K562 (cell line): ENCODE data around the gene PAQR7. TPM values are rescaled to one million over a fixed set of nuclear protein-coding genes. Genes with fewer than 3 reads are reported as not detected.

ENCODE experiments used
- ATAC-seq: fragments of 200-7000 bp; cut with Tn5 transposase; 3 replicates; pipeline ENCODE4 v1.9.1; 2020; ENCODE audit warnings: moderate library complexity
- BruUV-seq: library from RNA; stranded (reverse); fragments of 400-500 nt; replicated peaks from 2 replicates; lab custom pipeline; 2021; lab: Mats Ljungman, UMichigan
- CTCF ChIA-PET: fragments of 300-600 bp; formaldehyde crosslinking; extraction: SDS; loops from one replicate; lab custom pipeline; 2021; ENCODE audit warnings: low intra/inter-chr PET ratio; lab: Yijun Ruan, JAX
- POLR2A ChIA-PET: fragments of 300-600, 350-650 bp; sonication (Branson Sonifier 250); formaldehyde crosslinking; extraction: SDS; loops from one replicate; lab custom pipeline; 2021; ENCODE audit warnings: antibody characterized with exemption, inconsistent platforms; lab: Yijun Ruan, JAX
- DNase-seq, 4 experiments: peaks; one replicate each; pipeline versions ENCODE4 v3.0.0 to v3.0.0-alpha.2; 2011 to 2018; ENCODE audit warnings: low spot score in 3 of 4, mixed read lengths in 3 of 4; ENCODE audit errors: extremely low read depth in 1 of 4
- FAIRE-seq: peaks from 2 replicates; lab custom pipeline; 2011; peaks lifted over from hg19 to GRCh38; lab: Jason Lieb, UNC
- H2AFZ ChIP-seq: 2 replicates; pipeline ENCODE4 v1.6.0; 2011; ENCODE audit warnings: low read depth, low read length, control low read depth, inconsistent platforms
- H3K27ac ChIP-seq: fragments of 200-600 bp; 3 replicates; pipeline ENCODE4 v1.8.0; 2011; ENCODE audit warnings: low read depth, mild to moderate bottlenecking, control low read depth, inconsistent platforms, low read length, moderate library complexity, mixed read lengths; ENCODE audit errors: extremely low read depth
- H3K27me3 ChIP-seq, 2 experiments: fragments of 300-600 bp in 1 of 2; 2 replicates in 1 of 2; 3 replicates in 1 of 2; pipeline versions ENCODE4 v1.6.0 to v1.8.0; 2011; ENCODE audit warnings: inconsistent platforms in 2 of 2, low read length in 2 of 2, mild to moderate bottlenecking in 1 of 2, mixed read lengths in 1 of 2, moderate library complexity in 1 of 2; ENCODE audit not compliant: control insufficient read depth in 2 of 2, insufficient read depth in 2 of 2
- H3K36me3 ChIP-seq: fragments of 300-600 bp; 3 replicates; pipeline ENCODE4 v1.8.0; 2011; ENCODE audit warnings: mild to moderate bottlenecking, low read length, inconsistent platforms; ENCODE audit not compliant: control insufficient read depth, insufficient read depth
- H3K4me1 ChIP-seq, 2 experiments: fragments of 200-600 bp in 1 of 2; replicated peaks in 1 of 2; 2 replicates in 1 of 2; 3 replicates in 1 of 2; pipeline versions ENCODE4 v1.5.1 to v1.8.0; 2011; ENCODE audit warnings: inconsistent platforms in 2 of 2, low read length in 2 of 2, mild to moderate bottlenecking in 1 of 2, mixed read lengths in 1 of 2, moderate library complexity in 1 of 2; ENCODE audit not compliant: control insufficient read depth in 2 of 2, insufficient read depth in 2 of 2
- H3K4me2 ChIP-seq: 2 replicates; pipeline ENCODE4 v1.6.1; 2011; ENCODE audit warnings: low read length, control low read depth, inconsistent platforms, mixed read lengths; ENCODE audit not compliant: insufficient read depth
- H3K4me3 ChIP-seq: fragments of 200-600 bp; sonication (generic), shearing (Covaris generic); 2 replicates; pipeline ENCODE4 v1.5.1; 2016; ENCODE audit warnings: control low read depth, inconsistent platforms
- H3K79me2 ChIP-seq: fragments of 200-600 bp; 3 replicates; pipeline ENCODE4 v1.8.0; 2011; ENCODE audit warnings: low read length, inconsistent platforms; ENCODE audit not compliant: control insufficient read depth, insufficient read depth
- H3K9ac ChIP-seq, 2 experiments: 2 replicates each; pipeline versions ENCODE4 v1.6.0 to v1.6.1; 2011; ENCODE audit warnings: low read depth in 2 of 2, low read length in 2 of 2, control low read depth in 1 of 2, inconsistent platforms in 1 of 2, mild to moderate bottlenecking in 1 of 2, mixed read lengths in 1 of 2; ENCODE audit not compliant: insufficient read depth in 1 of 2
- H3K9me1 ChIP-seq: one replicate; pipeline ENCODE4 v1.6.0; 2011; ENCODE audit warnings: inconsistent platforms, mild to moderate bottlenecking, low read length, moderate library complexity; ENCODE audit not compliant: control insufficient read depth, insufficient read depth
- H3K9me3 ChIP-seq: replicated peaks from 2 replicates; pipeline ENCODE4 v1.5.1; 2011; ENCODE audit warnings: low read depth, low read length, inconsistent platforms; ENCODE audit not compliant: control insufficient read depth, insufficient read depth
- H4K20me1 ChIP-seq: replicated peaks from 2 replicates; pipeline ENCODE4 v1.6.1; 2011; ENCODE audit warnings: low read length, inconsistent platforms, mixed read lengths; ENCODE audit not compliant: control insufficient read depth, insufficient read depth
- DPF2 ChIP-seq: fragments of 450-650 bp; IDR thresholded peaks from 2 replicates; pipeline ENCODE4 v1.6.1; 2016
- GTF2F1 ChIP-seq: IDR thresholded peaks from 2 replicates; pipeline ENCODE4 v1.6.1; 2011; ENCODE audit warnings: low read depth, low read length, improper control_type of control experiment
- HDAC8 ChIP-seq: fragments of 450-650 bp; IDR thresholded peaks from 2 replicates; pipeline ENCODE4 v1.6.1; 2016; ENCODE audit warnings: mild to moderate bottlenecking, missing genetic modification characterization, moderate library complexity, missing compliant biosample characterization
- NR2C2 ChIP-seq, 2 experiments: fragments of 200-800 bp in 1 of 2; sonication (Bioruptor generic) in 1 of 2; sonication (generic) in 1 of 2; formaldehyde crosslinking in 1 of 2; IDR thresholded peaks; 2 replicates each; pipeline versions ENCODE4 v1.6.1 to v1.8.0; 2016 to 2022; ENCODE audit warnings: mild to moderate bottlenecking in 1 of 2, missing compliant biosample characterization in 1 of 2, missing genetic modification characterization in 1 of 2, missing genetic modification reagents in 1 of 2
- SRSF7 ChIP-seq: fragments of 200-400 bp; formaldehyde crosslinking; optimal IDR thresholded peaks from 2 replicates; pipeline ENCODE3; 2017; ENCODE audit warnings: mild to moderate bottlenecking, low read depth, low read length
- SRSF9 ChIP-seq: fragments of 200-400 bp; formaldehyde crosslinking; IDR thresholded peaks from 2 replicates; pipeline ENCODE4 v1.6.1; 2017; ENCODE audit warnings: low read depth, low read length, borderline replicate concordance
- TBP ChIP-seq: optimal IDR thresholded peaks from 2 replicates; pipeline ENCODE3; 2011; ENCODE audit warnings: low read depth, low read length, improper control_type of control experiment
- TCF7 ChIP-seq: sonication (generic); IDR thresholded peaks from 2 replicates; pipeline ENCODE4 v1.6.1; 2016; ENCODE audit warnings: antibody characterized with exemption, borderline replicate concordance
- ZNF121 ChIP-seq: sonication (generic); formaldehyde crosslinking; conservative IDR thresholded peaks from 2 replicates; pipeline ENCODE4 v1.8.0; 2022; ENCODE audit warnings: missing genetic modification reagents
- ZNF143 ChIP-seq: sonication (generic); formaldehyde crosslinking; IDR thresholded peaks from 2 replicates; pipeline ENCODE4 v1.9.0; 2022; ENCODE audit warnings: mild to moderate bottlenecking, missing genetic modification reagents
- ZNF75A ChIP-seq: fragments of 450-650 bp; formaldehyde crosslinking; IDR thresholded peaks from 2 replicates; pipeline ENCODE4 v1.4.0; 2020; ENCODE audit warnings: mild to moderate bottlenecking
- WGBS: fragments of 100-300 bp; shearing (Covaris generic); methylation state at CpG from one replicate; pipeline ENCODE4 v1.1.6; 2016; ENCODE audit warnings: low coverage, mixed read lengths; ENCODE audit not compliant: insufficient coverage; ENCODE audit errors: missing lambda C conversion rate; 5-methylcytosine and 5-hydroxymethylcytosine counted together
- in situ Hi-C: fragments of 300-500 bp; cut with MboI; formaldehyde crosslinking; loops from 4 replicates; pipeline ENCODE4 v1.15.0; 2018; ENCODE audit warnings: inconsistent platforms, mixed read lengths
- intact Hi-C: fragments of 100-400 bp; cut with micrococcal nuclease; formaldehyde crosslinking; loops from 2 replicates; pipeline ENCODE4 v1.14.2; 2022
- polyA plus RNA-seq, 8 experiments: library from polyadenylated mRNA; depleted of rRNA in 4 of 8; stranded (reverse) in 5 of 8; unstranded in 3 of 8; fragments of >200 nt; fragmentation: Nextera tagmentation in 2 of 8; fragmentation: Illumina TruSeq in 1 of 8; extraction: Ambion mirVana in 2 of 8; extraction: Trizol in 1 of 8; gene quantifications; 2 replicates each; pipeline versions ENCODE4 v1.2.1 to v1.2.3, GENCODE V29; 2011 to 2014; ENCODE audit warnings: inconsistent platforms in 1 of 8, missing spikeins in 1 of 8
- total RNA-seq, 7 experiments: library from RNA; depleted of rRNA in 6 of 7; stranded (reverse); fragments of >200 nt in 6 of 7; fragmentation: Illumina TruSeq in 2 of 7; extraction: Trizol in 2 of 7; gene quantifications; 2 replicates each; pipeline versions ENCODE4 v1.2.1 to v1.2.3, GENCODE V29; 2011 to 2021; ENCODE audit warnings: low replicate concordance in 1 of 7
- TF ChIP-seq, protein P1 (sequence below), 2 experiments: IDR thresholded peaks; 2 replicates each; pipeline ENCODE4 v1.6.1; 2011; ENCODE audit warnings: borderline replicate concordance in 1 of 2, control low read depth in 1 of 2, low read depth in 1 of 2, low read length in 1 of 2, mild to moderate bottlenecking in 1 of 2, mixed read lengths in 1 of 2, moderate library complexity in 1 of 2; ENCODE audit not compliant: insufficient read depth in 1 of 2, insufficient read length in 1 of 2, poor library complexity in 1 of 2, severe bottlenecking in 1 of 2; ENCODE audit errors: extremely low read depth in 1 of 2

PAQR7 gene
- total and polyA plus RNA-seq, 9 of the 15 experiments (the other 6 are each of a cell fraction or from before 2014, with no cell fraction given), result 1.1 to 5.2 (median 2.6) TPM

DNA sequence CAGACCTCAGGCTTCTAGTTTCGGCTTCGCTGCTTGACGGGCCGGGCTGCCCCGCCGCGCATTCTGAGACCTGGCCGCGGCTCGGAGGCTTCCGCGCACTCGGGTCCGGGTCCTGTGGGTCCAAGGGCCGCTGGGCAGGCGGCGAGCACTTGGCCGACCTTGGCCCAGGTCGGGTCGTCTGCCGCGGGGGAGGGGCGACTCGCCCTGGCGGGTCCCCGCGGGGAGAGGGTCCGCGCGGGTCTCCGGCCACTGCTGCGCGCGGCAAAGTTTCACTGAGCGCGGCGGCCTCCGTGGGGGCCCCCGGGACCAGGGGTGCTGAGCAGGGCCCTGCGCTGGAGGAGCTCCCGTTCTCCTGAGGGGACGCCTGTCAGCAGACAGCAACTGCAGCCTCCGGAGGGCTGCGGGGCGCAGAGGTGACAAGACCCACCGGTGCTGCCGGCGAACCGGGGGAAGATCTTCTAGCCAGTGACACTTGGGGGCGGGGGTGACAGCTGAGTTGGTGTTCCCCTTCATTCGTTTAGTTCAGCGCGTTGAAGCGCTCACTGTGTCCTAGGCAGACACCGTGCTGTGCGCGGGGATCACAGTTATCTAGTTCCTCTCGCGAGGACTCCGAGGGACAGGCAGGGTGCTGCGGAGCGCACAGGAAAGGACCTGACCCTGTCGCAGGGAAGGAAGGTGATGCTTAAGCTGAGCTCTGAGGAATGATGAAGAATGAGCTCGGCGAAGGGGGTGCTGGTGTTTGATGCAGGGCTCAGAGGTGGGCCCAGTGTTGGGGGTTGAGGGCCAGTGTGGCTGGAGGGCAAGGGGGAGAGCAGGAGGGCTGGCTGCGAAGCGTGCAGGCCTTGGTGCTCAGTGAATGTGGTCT is 55.0 kb downstream of the PAQR7 start (continued):
- no peak for TF ChIP-seq GTF2F1
- TF ChIP-seq TBP, result peak; percentile 44
- TF ChIP-seq, protein P1, sequence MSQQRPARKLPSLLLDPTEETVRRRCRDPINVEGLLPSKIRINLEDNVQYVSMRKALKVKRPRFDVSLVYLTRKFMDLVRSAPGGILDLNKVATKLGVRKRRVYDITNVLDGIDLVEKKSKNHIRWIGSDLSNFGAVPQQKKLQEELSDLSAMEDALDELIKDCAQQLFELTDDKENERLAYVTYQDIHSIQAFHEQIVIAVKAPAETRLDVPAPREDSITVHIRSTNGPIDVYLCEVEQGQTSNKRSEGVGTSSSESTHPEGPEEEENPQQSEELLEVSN (IDR thresholded peaks at IDR 0.05; ENCODE audit: borderline replicate concordance in 1 of 2, extremely low read depth in 1 of 2, insufficient read depth in 1 of 2, insufficient read length in 1 of 2, low read depth in 1 of 2, low read length in 1 of 2, poor library complexity in 1 of 2, severe bottlenecking in 1 of 2), result peak; percentile 59 to 77

DNA sequence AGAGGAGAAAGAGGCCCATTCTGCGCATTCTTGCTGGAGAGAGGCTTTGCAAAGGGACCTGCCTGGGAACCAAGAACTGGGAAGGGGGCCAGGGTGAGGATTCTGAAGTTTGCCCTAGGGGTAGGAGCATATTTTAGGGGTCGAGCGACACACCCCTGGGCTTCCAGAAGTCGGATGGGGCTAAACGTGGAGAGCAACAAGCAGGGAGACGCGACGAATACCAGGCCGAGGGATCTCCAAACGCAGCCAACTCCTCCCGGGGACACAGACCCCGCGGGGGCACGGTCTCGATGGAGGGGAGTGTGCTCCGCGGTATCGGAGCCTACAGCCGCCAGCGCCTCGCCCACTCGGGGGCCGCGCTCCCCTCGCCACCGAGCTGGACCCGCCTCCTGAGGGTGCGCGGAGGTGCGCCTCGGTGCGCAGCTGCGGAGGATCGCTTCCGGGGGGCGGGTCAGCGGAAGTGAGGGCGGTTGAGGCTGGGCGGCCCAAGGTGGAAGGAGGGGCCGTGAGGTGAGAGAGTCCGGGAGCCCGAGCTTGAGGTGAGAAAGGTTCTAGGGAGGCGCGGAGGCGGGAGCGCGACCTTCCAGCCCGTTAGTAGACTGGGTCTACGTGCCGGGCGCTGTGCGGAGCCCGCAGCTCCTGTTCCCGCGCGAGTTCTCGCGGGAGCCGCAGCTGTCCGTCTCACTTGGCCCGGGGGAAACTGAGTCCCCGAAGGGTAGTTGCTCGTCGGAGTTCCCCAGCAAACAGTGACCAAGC is 55.8 kb downstream of the PAQR7 start, which contains the start of gene MTFR1L:
Gene MTFR1L, plus strand, starts transcription at position 464 of the 756 bp plus-strand sequence. CDS start 3,151 bp downstream, outside the sequence.
- Histone ChIP-seq H3K79me2 (peaks cover 63% of the 10 kb centered on the region), H3K9ac (peak within 1 kb of the TSS; percentile 92 to 99), H2AFZ (peak within 1 kb of the TSS; percentile 90), H3K27ac (peak within 1 kb of the TSS; percentile 91), H3K36me3 (peaks cover 28% of the 10 kb centered on the region), H3K27me3 (no peaks in the 10 kb centered on the region), H3K4me2 (peak within 1 kb of the TSS; percentile 89), H3K9me1 (no peaks in the 10 kb centered on the region), H4K20me1 (peaks cover 16% of the 10 kb centered on the region), H3K9me3 (no peaks in the 10 kb centered on the region), H3K4me1 (peaks cover 37 to 58% of the 10 kb centered on the region in 2 experiments), H3K4me3 (peak within 1 kb of the TSS; percentile 67)
- peak; percentile 98 to 99 (median 98) for DNase-seq
- 1% methylated on average over 59 of the region's 64 CpGs for WGBS
- peak; percentile 82 for FAIRE-seq
- in situ Hi-C loops (loop anchor here (5.0 to 10.0 kb wide), 2 partner anchors 73 to 415 kb away; no protein-coding TSS in a partner anchor), intact Hi-C loops (loop anchor here (5.0 to 10.0 kb wide), 2 partner anchors 68 to 175 kb away; partner anchors contain the start of gene PAFAH2)
- peak; percentile 88 for ATAC-seq
- CTCF ChIA-PET, result no interaction called here
- no TSS peak for BruUV-seq
- POLR2A ChIA-PET, result interaction anchor here (0.6 to 6.2 kb wide), 14 partner anchors 11 to 293 kb away, joined by 3 to 56 read pairs (median 4); no protein-coding TSS in a partner anchor
- TF ChIP-seq TCF7 (peak; percentile 20; the same call in 1 of the 2 replicates), SRSF9 (no peak), ZNF121 (CRISPR knock-in tag) (no peak), NR2C2 (CRISPR knock-in tag; IDR thresholded peaks at IDR 0.05) (peak; percentile 94), NR2C2 (tag; IDR thresholded peaks at IDR 0.05) (peak; percentile 99), DPF2 (peak; percentile 50), SRSF7 (no peak), ZNF143 (CRISPR knock-in tag) (peak; percentile 63; the same call in 1 of the 2 replicates), ZNF75A (CRISPR knock-in tag) (no peak), HDAC8 (tag) (no peak)
